GM12878 (cell line): ENCODE measurements around the gene EIF1. TPM values are rescaled to one million over a fixed set of nuclear protein-coding genes. Genes with fewer than 3 reads are reported as not detected.

Experiments
- ATAC-seq: fragments of 200-7000 bp; cut with Tn5 transposase; 3 replicates; pipeline ENCODE4 v1.9.1; 2020; ENCODE audit warnings: mild to moderate bottlenecking, moderate library complexity
- BruUV-seq: library from RNA; stranded (reverse); fragments of 400-500 nt; replicated peaks from 2 replicates; lab custom pipeline; 2021; lab: Mats Ljungman, UMichigan
- CTCF ChIA-PET: fragments of 300-600 bp; sonication (Branson Sonifier 250); formaldehyde crosslinking; extraction: SDS; loops from one replicate; lab custom pipeline; 2021; ENCODE audit warnings: inconsistent platforms; lab: Yijun Ruan, JAX
- POLR2A ChIA-PET: fragments of 350-600 bp; formaldehyde crosslinking; extraction: SDS; loops from one replicate; lab custom pipeline; 2021; ENCODE audit warnings: inconsistent platforms; lab: Charles Lee
- RAD21 ChIA-PET: fragments of 300-600 bp; sonication (Branson Sonifier 250); formaldehyde crosslinking; loops from one replicate; lab custom pipeline; 2023; ENCODE audit warnings: antibody characterized with exemption; ENCODE audit not compliant: unreplicated experiment; lab: Charles Lee
- SMC1A ChIA-PET: fragments of 300-600 bp; sonication (Branson Sonifier 250); formaldehyde crosslinking; loops from one replicate; lab custom pipeline; 2023; ENCODE audit not compliant: unreplicated experiment, uncharacterized antibody; lab: Charles Lee
- DNase-seq: peaks from one replicate; pipeline ENCODE4 v3.0.0-alpha.2; 2011; ENCODE audit warnings: low read depth, low spot score
- FAIRE-seq: peaks from 3 replicates; lab custom pipeline; 2011; peaks lifted over from hg19 to GRCh38; lab: Jason Lieb, UNC
- H2AFZ ChIP-seq: 2 replicates; pipeline ENCODE4 v1.6.0; 2011; ENCODE audit warnings: low read depth, low read length, control low read depth; ENCODE audit not compliant: control insufficient read depth
- H3K27ac ChIP-seq: 2 replicates; pipeline ENCODE4 v1.5.1; 2011; ENCODE audit warnings: control low read depth; ENCODE audit not compliant: control insufficient read depth, insufficient read depth
- H3K27me3 ChIP-seq, 2 experiments: replicated peaks in 1 of 2; 2 replicates each; pipeline versions ENCODE4 v1.6.0 to v1.6.1; 2011; ENCODE audit warnings: low read length in 1 of 2; ENCODE audit not compliant: control insufficient read depth in 2 of 2, insufficient read depth in 2 of 2
- H3K36me3 ChIP-seq, 2 experiments: 2 replicates each; pipeline ENCODE4 v1.5.1; 2011; ENCODE audit warnings: low read length in 1 of 2; ENCODE audit not compliant: control insufficient read depth in 2 of 2, insufficient read depth in 2 of 2
- H3K4me1 ChIP-seq: 2 replicates; pipeline ENCODE4 v1.6.1; 2011; ENCODE audit warnings: mild to moderate bottlenecking, low read length, moderate library complexity, mixed read lengths; ENCODE audit not compliant: control insufficient read depth, insufficient read depth
- H3K4me2 ChIP-seq: 2 replicates; pipeline ENCODE4 v1.6.0; 2011; ENCODE audit warnings: control low read depth; ENCODE audit not compliant: control insufficient read depth, insufficient read depth
- H3K4me3 ChIP-seq: fragments of 200-600 bp; sonication (generic); 2 replicates; pipeline ENCODE4 v1.5.1; 2016
- H3K79me2 ChIP-seq: 2 replicates; pipeline ENCODE4 v1.6.0; 2011; ENCODE audit warnings: low read length; ENCODE audit not compliant: control insufficient read depth, insufficient read depth
- H3K9ac ChIP-seq: 2 replicates; pipeline ENCODE4 v1.8.0; 2011; ENCODE audit warnings: low read length, control low read depth, mixed read lengths; ENCODE audit not compliant: control insufficient read depth, insufficient read depth
- H3K9me3 ChIP-seq: replicated peaks from 3 replicates; pipeline ENCODE4 v1.5.1; 2011; ENCODE audit warnings: mild to moderate bottlenecking, low read length; ENCODE audit not compliant: control insufficient read depth, insufficient read depth
- H4K20me1 ChIP-seq: 2 replicates; pipeline ENCODE4 v1.6.0; 2011; ENCODE audit not compliant: control insufficient read depth, insufficient read depth
- ATF7 ChIP-seq: fragments of 450-650 bp; IDR thresholded peaks from 2 replicates; pipeline ENCODE4 v1.6.1; 2016; ENCODE audit warnings: low read depth, mild to moderate bottlenecking
- BACH1 ChIP-seq: fragments of 450-650 bp; IDR thresholded peaks from 2 replicates; pipeline ENCODE4 v1.6.1; 2017; ENCODE audit warnings: mild to moderate bottlenecking, borderline replicate concordance
- EZH2 ChIP-seq: IDR thresholded peaks from 2 replicates; pipeline ENCODE4 v1.6.1; 2012; ENCODE audit warnings: low read depth, mild to moderate bottlenecking, control low read depth, inconsistent platforms, low read length, borderline replicate concordance; ENCODE audit not compliant: control insufficient read depth
- FOS ChIP-seq: IDR thresholded peaks from 3 replicates; pipeline ENCODE4 v1.6.1; 2011; ENCODE audit warnings: borderline replicate concordance; ENCODE audit not compliant: insufficient read length; ENCODE audit errors: extremely low read depth
- HDAC6 ChIP-seq: fragments of 200-600 bp; sonication (generic); IDR thresholded peaks from one replicate; pipeline ENCODE4 v1.8.0; 2017; ENCODE audit warnings: antibody characterized with exemption; ENCODE audit not compliant: unreplicated experiment
- MEF2A ChIP-seq: IDR thresholded peaks from 2 replicates; pipeline ENCODE4 v1.6.1; 2011; ENCODE audit warnings: low read depth, mild to moderate bottlenecking, low read length, moderate library complexity; ENCODE audit not compliant: insufficient read depth
- MEF2B ChIP-seq: fragments of 450-650 bp; IDR thresholded peaks from 2 replicates; pipeline ENCODE4 v1.6.1; 2018; ENCODE audit warnings: mild to moderate bottlenecking, moderate library complexity; ENCODE audit not compliant: partially characterized antibody, poor library complexity, severe bottlenecking
- MYB ChIP-seq: fragments of 150-350 bp; IDR thresholded peaks from 2 replicates; pipeline ENCODE4 v1.6.1; 2014; ENCODE audit warnings: mild to moderate bottlenecking, low read depth, low read length, borderline replicate concordance
- NFIC ChIP-seq: IDR thresholded peaks from 2 replicates; pipeline ENCODE4 v1.6.1; 2012; ENCODE audit warnings: low read depth, mild to moderate bottlenecking, inconsistent platforms, low read length, moderate library complexity
- PML ChIP-seq: IDR thresholded peaks from 2 replicates; pipeline ENCODE4 v1.6.1; 2012; ENCODE audit warnings: low read length, inconsistent platforms
- RFX5 ChIP-seq: IDR thresholded peaks from 2 replicates; pipeline ENCODE4 v1.6.1; 2011; ENCODE audit warnings: low read depth, low read length, improper control_type of control experiment
- RUNX3 ChIP-seq: IDR thresholded peaks from 2 replicates; pipeline ENCODE4 v1.6.1; 2012; ENCODE audit warnings: low read length, inconsistent platforms
- SMARCA5 ChIP-seq: fragments of 450-650 bp; IDR thresholded peaks from 2 replicates; pipeline ENCODE4 v1.6.1; 2017; ENCODE audit warnings: mild to moderate bottlenecking
- SPI1 ChIP-seq: IDR thresholded peaks from 2 replicates; pipeline ENCODE4 v1.6.1; 2011; ENCODE audit warnings: low read depth, mild to moderate bottlenecking, low read length, moderate library complexity, borderline replicate concordance; ENCODE audit not compliant: insufficient read depth
- STAT1 ChIP-seq: fragments of 450-650 bp; conservative IDR thresholded peaks from 2 replicates; pipeline ENCODE4 v1.6.1; 2014; ENCODE audit warnings: antibody characterized with exemption, mild to moderate bottlenecking
- ZBTB33 ChIP-seq: fragments of 450-650 bp; IDR thresholded peaks from 2 replicates; pipeline ENCODE4 v1.6.1; 2017; ENCODE audit warnings: mild to moderate bottlenecking
- WGBS: methylation state at CpG from one replicate; pipeline ENCODE4 v1.1.6; 2016; ENCODE audit warnings: low lambda C conversion rate; ENCODE audit not compliant: insufficient replicate concordance, insufficient coverage; ENCODE audit errors: missing lambda C conversion rate; 5-methylcytosine and 5-hydroxymethylcytosine counted together
- in situ Hi-C: fragments of 300-500 bp; cut with MboI; formaldehyde crosslinking; loops from 9 replicates; pipeline ENCODE4 v1.14.3; 2018; ENCODE audit warnings: mixed read lengths
- intact Hi-C: fragments of 100-400 bp; cut with micrococcal nuclease; formaldehyde crosslinking; loops from one replicate; pipeline ENCODE4 v1.14.2; 2022; ENCODE audit not compliant: unreplicated experiment
- polyA plus RNA-seq, 11 experiments: library from polyadenylated mRNA; depleted of rRNA in 4 of 11; unstranded in 6 of 11; stranded (reverse) in 5 of 11; fragments of >200 nt; fragmentation: Nextera tagmentation in 4 of 11; fragmentation: Illumina TruSeq in 1 of 11; extraction: Ambion mirVana in 4 of 11; extraction: Trizol in 1 of 11; gene quantifications; 1 replicate in 1 of 11; 2 replicates in 10 of 11; pipeline versions ENCODE4 v1.2.1 to v1.2.3, GENCODE V29; 2011 to 2016; ENCODE audit warnings: inconsistent platforms in 2 of 11, missing spikeins in 2 of 11, low read depth in 1 of 11
- total RNA-seq, 4 experiments: library from RNA; depleted of rRNA in 3 of 4; stranded (reverse); fragments of >200 nt in 3 of 4; fragmentation: Illumina TruSeq in 1 of 4; extraction: Trizol in 1 of 4; gene quantifications; 2 replicates each; pipeline versions ENCODE4 v1.2.1 to v1.2.3, GENCODE V29; 2013 to 2021

EIF1 gene
- total and polyA plus RNA-seq, 10 of the 15 experiments (the other 5 are each of a cell fraction or from before 2014, with no cell fraction given): 39.4 to 815 (median 480) TPM

- H3K9me3 ChIP-seq: no peaks in the 10 kb centered on the region
- no TSS peak for BruUV-seq
- ATAC-seq (no peak), DNase-seq (no peak), FAIRE-seq (no peak)
- 10% methylated on average over 23 of the region's 23 CpGs for WGBS
- H3K4me1 ChIP-seq: peaks cover 3% of the 10 kb centered on the region; the same call in 1 of the 2 replicates
- CTCF ChIA-PET: interaction anchor here (1.2 kb wide), 1 partner anchor 225 kb away, joined by 5 read pairs; no protein-coding TSS in a partner anchor
- H4K20me1 ChIP-seq: no peaks in the 10 kb centered on the region
- POLR2A ChIA-PET: no interaction called here
- no peaks in the 10 kb centered on the region for H3K79me2 ChIP-seq
- H3K4me2 ChIP-seq: no peak overlapping the region
- TF ChIP-seq BACH1 (no peak), SMARCA5 (no peak), MYB (no peak), HDAC6 (no peak), FOS (no peak), EZH2 (no peak), RUNX3 (no peak), MEF2B (no peak), PML (no peak), NFIC (no peak), STAT1 (no peak), ZBTB33 (no peak), MEF2A (no peak), RFX5 (no peak), ATF7 (no peak), SPI1 (no peak)
- no peak overlapping the region for H2AFZ ChIP-seq
- H3K9ac ChIP-seq: no peak overlapping the region
- no peaks in the 10 kb centered on the region for H3K36me3 ChIP-seq
- RAD21 ChIA-PET: no interaction called here
- no peak overlapping the region for H3K4me3 ChIP-seq
- intact Hi-C loops (no loop called here), in situ Hi-C loops (no loop called here)
- no peak overlapping the region for H3K27ac ChIP-seq
- SMC1A ChIA-PET: interaction anchor here (0.8 kb wide), 1 partner anchor 28 kb away, joined by 3 read pairs; no protein-coding TSS in a partner anchor
- peaks cover 8 to 13% of the 10 kb centered on the region in 2 experiments; a peak in 3 of 4 replicates for H3K27me3 ChIP-seq
Measured at GRCh38 chr17:41734949-41735313, 46.2 kb downstream of the EIF1 start.
